Myocyte (in vitro differentiated cells): ENCODE results near the gene NRIP3. TPM values are rescaled to one million over a fixed set of nuclear protein-coding genes. Genes with fewer than 3 reads are reported as not detected.

ENCODE experiments used
- DNase-seq: peaks from one replicate; pipeline ENCODE4 v3.0.0-alpha.2; 2012; ENCODE audit warnings: low read depth
- polyA plus RNA-seq: library from polyadenylated mRNA; unstranded; fragments of >200 nt; gene quantifications from one replicate; pipeline ENCODE4 v1.2.1, GENCODE V29; 2012; ENCODE audit warnings: missing spikeins
- total RNA-seq: library from RNA; depleted of rRNA; stranded (reverse); fragments of >200 nt; gene quantifications from 2 replicates; pipeline ENCODE4 v1.2.3, GENCODE V29; 2014

NRIP3 gene
- 7.0 and 13.5 TPM in 2 replicates for total RNA-seq
- polyA plus RNA-seq, result 3.8 TPM

GRCh38 chr11:9003573-9004182 lies at the start of gene NRIP3:
TSS of gene NRIP3 (minus strand) at chr11:9004001. CDS start at chr11:9003935, 66 bp downstream.
- peak; percentile 76 for DNase-seq

GRCh38 chr11:9052316-9052715 lies 48.5 kb upstream of the NRIP3 start:
- peak; percentile 90 for DNase-seq

- DNase-seq, result no peak
Measured at GRCh38 chr11:9049959-9050358, 46.2 kb upstream of the NRIP3 start.

- no peak for DNase-seq
Measured at GRCh38 chr11:9047964-9048523, 44.2 kb upstream of the NRIP3 start.

GRCh38 chr11:9046481-9046880 lies 42.7 kb upstream of the NRIP3 start:
- no peak for DNase-seq

GRCh38 chr11:9042488-9042887 lies 38.7 kb upstream of the NRIP3 start:
- DNase-seq, result no peak

- no peak for DNase-seq
Measured at GRCh38 chr11:9041747-9042146, 37.9 kb upstream of the NRIP3 start.

GRCh38 chr11:9040410-9040809 lies 36.6 kb upstream of the NRIP3 start:
- no peak for DNase-seq

GRCh38 chr11:9039863-9040262 lies 36.1 kb upstream of the NRIP3 start:
- no peak for DNase-seq

- no peak for DNase-seq
Measured at GRCh38 chr11:9039198-9039597, 35.4 kb upstream of the NRIP3 start.

GRCh38 chr11:9038541-9038940 lies 34.7 kb upstream of the NRIP3 start:
- DNase-seq, result no peak

GRCh38 chr11:9037963-9038362 lies 34.2 kb upstream of the NRIP3 start:
- DNase-seq, result no peak

- DNase-seq, result no peak
Measured at GRCh38 chr11:9037046-9037780, 33.4 kb upstream of the NRIP3 start.

- no peak for DNase-seq
Measured at GRCh38 chr11:9030601-9031000, 26.8 kb upstream of the NRIP3 start.

- no peak for DNase-seq
Measured at GRCh38 chr11:9029422-9029821, 25.6 kb upstream of the NRIP3 start.

- peak; percentile 27 for DNase-seq
Measured at GRCh38 chr11:9028581-9028980, 24.8 kb upstream of the NRIP3 start.

- DNase-seq, result no peak
Measured at GRCh38 chr11:9025101-9025850, 21.5 kb upstream of the NRIP3 start.

GRCh38 chr11:9022961-9023680 lies 19.3 kb upstream of the NRIP3 start:
- no peak for DNase-seq

- DNase-seq, result no peak
Measured at GRCh38 chr11:9020916-9021315, 17.1 kb upstream of the NRIP3 start.

- no peak for DNase-seq
Measured at GRCh38 chr11:9019861-9020260, 16.1 kb upstream of the NRIP3 start.

- peak; percentile 84 for DNase-seq
Measured at GRCh38 chr11:9017773-9018172, 14.0 kb upstream of the NRIP3 start.
